Right hindlimb (tissue), 1 donor: ENCODE measurements around the gene PCK2.

Experiments
- DNase-seq: peaks from one replicate; pipeline ENCODE4 v3.0.0-alpha.2; 2018

Gene PCK2

GRCh38 chr14:24121210-24121609 is 27.1 kb downstream of the PCK2 start:
- DNase-seq = no peak

GRCh38 chr14:24122416-24122815 is 28.3 kb downstream of the PCK2 start:
- no peak for DNase-seq

GRCh38 chr14:24122898-24123297 is 28.8 kb downstream of the PCK2 start:
- DNase-seq = no peak

GRCh38 chr14:24123424-24124417 is 29.6 kb downstream of the PCK2 start:
- DNase-seq = no peak

GRCh38 chr14:24126939-24127338 is 32.8 kb downstream of the PCK2 start:
- DNase-seq = no peak

- no peak for DNase-seq
Measured at GRCh38 chr14:24127673-24128072, 33.6 kb downstream of the PCK2 start.

- no peak for DNase-seq
Measured at GRCh38 chr14:24129410-24129998, 35.4 kb downstream of the PCK2 start.

GRCh38 chr14:24130380-24130716 is 36.2 kb downstream of the PCK2 start, which contains the start of gene FITM1:
FITM1 (plus strand) TSS chr14:24130659; CDS start chr14:24131564, 905 bp downstream.
- no peak for DNase-seq

- DNase-seq = peak; percentile 85
Measured at GRCh38 chr14:24130717-24131548, 36.8 kb downstream of the PCK2 start.

- no peak for DNase-seq
Measured at GRCh38 chr14:24131549-24131966, 37.4 kb downstream of the PCK2 start.

GRCh38 chr14:24132061-24132685 is 38.1 kb downstream of the PCK2 start:
- no peak for DNase-seq

GRCh38 chr14:24132976-24133375 is 38.9 kb downstream of the PCK2 start:
- no peak for DNase-seq

- DNase-seq = no peak
Measured at GRCh38 chr14:24133735-24134134, 39.6 kb downstream of the PCK2 start.

- no peak for DNase-seq
Measured at GRCh38 chr14:24135584-24135833, 41.4 kb downstream of the PCK2 start.

- DNase-seq = peak; percentile 95
Measured at GRCh38 chr14:24135834-24136683, 41.9 kb downstream of the PCK2 start, which contains the start of gene PSME1. PSME1 (plus strand) TSS chr14:24136194; CDS start chr14:24136263, 69 bp downstream.

- no peak for DNase-seq
Measured at GRCh38 chr14:24136684-24137528, 42.8 kb downstream of the PCK2 start.

GRCh38 chr14:24137529-24138395 is 43.7 kb downstream of the PCK2 start:
- no peak for DNase-seq

- DNase-seq = no peak
Measured at GRCh38 chr14:24138396-24139271, 44.5 kb downstream of the PCK2 start.
